GM19395 (cell line): ENCODE data around the gene SH3YL1.

Experiments
- ATAC-seq: cut with Tn5 transposase; IDR thresholded peaks from one replicate; pipeline ENCODE4 v1.9.1; 2021; ENCODE audit warnings: mild to moderate bottlenecking, moderate library complexity; ENCODE audit not compliant: unreplicated experiment

Gene SH3YL1

GRCh38 chr2:282371-283263, 18.8 kb upstream of the SH3YL1 start:
- ATAC-seq: no peak

GRCh38 chr2:281381-281780, 17.5 kb upstream of the SH3YL1 start:
- no peak for ATAC-seq

- no peak for ATAC-seq
Observed at GRCh38 chr2:280650-281110, 16.8 kb upstream of the SH3YL1 start.

- ATAC-seq: no peak
Observed at GRCh38 chr2:279956-280649, 16.3 kb upstream of the SH3YL1 start.

- no peak for ATAC-seq
Observed at GRCh38 chr2:279366-279765, 15.5 kb upstream of the SH3YL1 start.

- no peak for ATAC-seq
Observed at GRCh38 chr2:278927-279320, 15.1 kb upstream of the SH3YL1 start.

- ATAC-seq: no peak
Observed at GRCh38 chr2:278312-278926, 14.6 kb upstream of the SH3YL1 start.

GRCh38 chr2:275466-275865, 11.6 kb upstream of the SH3YL1 start:
- ATAC-seq: peak; percentile 94

GRCh38 chr2:274503-274902, 10.7 kb upstream of the SH3YL1 start:
- ATAC-seq: no peak

- ATAC-seq: no peak
Observed at GRCh38 chr2:273333-273732, 9.5 kb upstream of the SH3YL1 start.

- ATAC-seq: no peak
Observed at GRCh38 chr2:271917-272316, 8.1 kb upstream of the SH3YL1 start.

GRCh38 chr2:270861-271260, 7.0 kb upstream of the SH3YL1 start:
- no peak for ATAC-seq

- no peak for ATAC-seq
Observed at GRCh38 chr2:269356-270030, 5.7 kb upstream of the SH3YL1 start.

GRCh38 chr2:268323-268722, 4.5 kb upstream of the SH3YL1 start:
- ATAC-seq: no peak

GRCh38 chr2:264493-265468, 949 bp upstream of the SH3YL1 start, which contains the start of gene ACP1:
Gene ACP1, plus strand, starts transcription at chr2:264947. Its CDS starts 18 bp downstream, at chr2:264965.
- peak; percentile 86 for ATAC-seq

- ATAC-seq: no peak
Observed at GRCh38 chr2:263022-263738, 652 bp downstream of the SH3YL1 start.

- ATAC-seq: no peak
Observed at GRCh38 chr2:262117-262516, 1.7 kb downstream of the SH3YL1 start.

GRCh38 chr2:260507-261161, 3.2 kb downstream of the SH3YL1 start:
- ATAC-seq: no peak
